Peyer's patch (tissue), 4 donors: ENCODE data around the gene ARHGAP26. TPM values are rescaled to one million over a fixed set of nuclear protein-coding genes. Genes with fewer than 3 reads are reported as not detected.
"Not testable (repeated sequence)": the region's sequence is repeated elsewhere in the genome, so short reads cannot be mapped to it uniquely, and the experiment has no call there.

Experiments
- DNase-seq, 3 donors: peaks; one replicate each; pipeline ENCODE4 v3.0.0-alpha.2; 2017 to 2019
- H3K27ac ChIP-seq, 4 donors: fragments of 200-600 bp; sonication (generic); one replicate each; pipeline ENCODE4 v1.5.1; 2016 to 2019
- H3K27me3 ChIP-seq, 2 donors: fragments of 200-600 bp; sonication (generic); one replicate each; pipeline ENCODE4 v1.5.1; 2019
- H3K36me3 ChIP-seq, 3 donors: fragments of 200-600 bp; sonication (generic); one replicate each; pipeline ENCODE4 v1.5.1; 2016 to 2019
- H3K4me1 ChIP-seq, 4 donors: fragments of 200-600 bp; sonication (generic); one replicate each; pipeline ENCODE4 v1.5.1; 2016 to 2019
- H3K4me3 ChIP-seq, 4 donors: fragments of 200-600 bp; sonication (generic); 1 replicate in 3 of 4; 2 replicates in 1 of 4; pipeline ENCODE4 v1.5.1; 2016 to 2019; ENCODE audit warnings: mild to moderate bottlenecking in 1 of 4
- H3K9me3 ChIP-seq, 4 donors: fragments of 200-600 bp; sonication (generic); one replicate each; pipeline ENCODE4 v1.5.1; 2016 to 2019; ENCODE audit warnings: mild to moderate bottlenecking in 1 of 4
- CTCF ChIP-seq, 6 experiments: fragments of 450-650 bp in 4 of 6; fragments of 200-600 bp in 2 of 6; sonication (generic) in 1 of 6; IDR thresholded peaks; one replicate each; pipeline ENCODE4 v1.5.1; 2017 to 2019; ENCODE audit warnings: antibody characterized with exemption in 6 of 6, mild to moderate bottlenecking in 3 of 6, moderate library complexity in 1 of 6
- POLR2A ChIP-seq, 2 donors: fragments of 450-650 bp; IDR thresholded peaks; one replicate each; pipeline ENCODE4 v1.5.1; 2017; ENCODE audit warnings: antibody characterized with exemption in 2 of 2, mild to moderate bottlenecking in 2 of 2, moderate library complexity in 2 of 2
- total RNA-seq, 4 donors: library from RNA; depleted of rRNA; stranded (reverse); fragments of >200 nt; gene quantifications; one replicate each; pipeline ENCODE4 v1.1.0, GENCODE V29; 2016

ARHGAP26 gene
- total RNA-seq, 4 donors from 2014 or later, result 60.1 to 180 (median 126) TPM

DNA sequence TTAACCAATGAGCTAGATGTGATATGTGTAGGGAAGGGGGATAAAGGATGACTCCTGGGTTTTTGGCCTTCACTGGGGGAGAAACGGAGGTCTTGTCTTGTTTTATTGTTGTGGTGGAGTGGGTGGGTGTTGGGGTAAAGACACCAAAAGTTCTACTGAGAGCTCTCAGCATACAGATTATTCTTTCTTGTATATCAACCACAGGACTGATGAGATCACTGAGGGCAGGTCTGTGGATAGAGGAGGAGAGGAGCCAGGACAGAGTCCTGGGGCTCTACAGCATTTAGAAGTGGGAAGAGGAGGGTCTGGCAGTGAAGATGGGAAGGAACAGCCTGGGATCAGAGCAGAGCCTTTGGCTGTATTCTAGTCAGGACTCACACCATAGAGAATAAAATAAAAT lies 310.8 kb downstream of the ARHGAP26 start:
- Histone ChIP-seq H3K27me3 (no peaks in the 10 kb centered on the region), H3K27ac (no peak overlapping the region), H3K4me3 (no peak overlapping the region), H3K36me3 (no peaks in the 10 kb centered on the region), H3K9me3 (no peaks in the 10 kb centered on the region), H3K4me1 (peaks cover 0 to 15% (median 0%) of the 10 kb centered on the region in 4 donors)
- TF ChIP-seq CTCF (IDR thresholded peaks at IDR 0.05), result no peak
- no peak for TF ChIP-seq POLR2A (IDR thresholded peaks at IDR 0.05)
- DNase-seq, result no peak

GRCh38 chr5:143083006-143083405 lies 312.8 kb downstream of the ARHGAP26 start:
- Histone ChIP-seq H3K27me3 (no peaks in the 10 kb centered on the region), H3K9me3 (no peaks in the 10 kb centered on the region), H3K4me1 (peaks cover 0 to 15% (median 0%) of the 10 kb centered on the region in 4 donors), H3K27ac (no peak overlapping the region), H3K4me3 (no peak overlapping the region), H3K36me3 (no peaks in the 10 kb centered on the region)
- no peak for DNase-seq
- TF ChIP-seq POLR2A (IDR thresholded peaks at IDR 0.05), result no peak
- no peak for TF ChIP-seq CTCF (IDR thresholded peaks at IDR 0.05)

GRCh38 chr5:143084407-143084806 lies 314.2 kb downstream of the ARHGAP26 start:
- Histone ChIP-seq H3K27me3 (no peaks in the 10 kb centered on the region), H3K27ac (peak overlapping the region in 1 of 4 donors; percentile 51), H3K9me3 (no peaks in the 10 kb centered on the region), H3K4me3 (no peak overlapping the region), H3K4me1 (peaks cover 0 to 15% (median 0%) of the 10 kb centered on the region in 4 donors), H3K36me3 (no peaks in the 10 kb centered on the region)
- TF ChIP-seq POLR2A (IDR thresholded peaks at IDR 0.05), result no peak
- TF ChIP-seq CTCF (IDR thresholded peaks at IDR 0.05), result no peak
- DNase-seq, result peak in 1 of 3 donors; percentile 53

GRCh38 chr5:143085319-143085917 lies 315.2 kb downstream of the ARHGAP26 start:
- Histone ChIP-seq H3K4me3 (no peak overlapping the region), H3K36me3 (no peaks in the 10 kb centered on the region), H3K27ac (no peak overlapping the region), H3K9me3 (no peaks in the 10 kb centered on the region), H3K4me1 (peaks cover 0 to 15% (median 0%) of the 10 kb centered on the region in 4 donors), H3K27me3 (no peaks in the 10 kb centered on the region)
- TF ChIP-seq CTCF (IDR thresholded peaks at IDR 0.05) (no peak), POLR2A (IDR thresholded peaks at IDR 0.05) (no peak)
- no peak for DNase-seq

- H3K36me3 ChIP-seq, result no peaks in the 10 kb centered on the region
- H3K27me3 ChIP-seq, result no peaks in the 10 kb centered on the region
- no peak overlapping the region for H3K27ac ChIP-seq
- peaks cover 0 to 15% (median 0%) of the 10 kb centered on the region in 4 donors for H3K4me1 ChIP-seq
- DNase-seq, result no peak
- H3K4me3 ChIP-seq, result no peak overlapping the region
- H3K9me3 ChIP-seq, result no peaks in the 10 kb centered on the region
- TF ChIP-seq POLR2A (IDR thresholded peaks at IDR 0.05), result no peak
These were observed 316.4 kb downstream of the ARHGAP26 start for GRCh38 chr5:143086546-143086907.

GRCh38 chr5:143086908-143087637 lies 316.9 kb downstream of the ARHGAP26 start:
- H3K36me3 ChIP-seq, result no peaks in the 10 kb centered on the region
- H3K27ac ChIP-seq, result no peak overlapping the region
- DNase-seq, result no peak
- peaks cover 0 to 15% (median 0%) of the 10 kb centered on the region in 4 donors for H3K4me1 ChIP-seq
- H3K4me3 ChIP-seq, result no peak overlapping the region
- TF ChIP-seq POLR2A (IDR thresholded peaks at IDR 0.05) (no peak), CTCF (IDR thresholded peaks at IDR 0.05) (no peak)
- H3K9me3 ChIP-seq, result no peaks in the 10 kb centered on the region
- H3K27me3 ChIP-seq, result no peaks in the 10 kb centered on the region

DNA sequence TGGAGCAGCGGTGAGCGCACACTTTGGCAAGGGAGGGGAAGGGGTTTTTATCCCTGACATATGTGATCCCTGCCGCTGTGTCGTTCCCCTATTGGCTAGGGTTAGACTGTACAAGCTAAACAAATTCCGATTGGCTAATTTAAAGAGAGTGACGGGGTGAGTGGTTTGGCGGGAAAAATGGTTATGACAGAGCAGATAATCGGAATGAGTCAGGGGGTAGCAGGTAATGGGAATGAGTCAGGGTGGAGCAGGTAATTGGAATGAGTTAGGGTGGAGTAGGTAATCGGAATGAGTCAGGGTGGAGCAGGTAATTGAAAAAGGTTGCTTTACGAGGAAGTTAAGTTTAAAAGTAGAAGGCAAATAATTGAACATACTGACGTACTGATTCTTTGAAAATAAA lies 318.5 kb downstream of the ARHGAP26 start:
- not testable (repeated sequence) for H3K27me3 ChIP-seq, H3K27ac ChIP-seq, H3K4me3 ChIP-seq, H3K9me3 ChIP-seq, DNase-seq, H3K36me3 ChIP-seq
- H3K4me1 ChIP-seq, result peaks cover 0 to 15% (median 0%) of the 10 kb centered on the region in 4 donors

- H3K36me3 ChIP-seq, H3K4me3 ChIP-seq, H3K4me1 ChIP-seq, DNase-seq, H3K27ac ChIP-seq, H3K27me3 ChIP-seq, H3K9me3 ChIP-seq: not testable (repeated sequence)
These were observed 319.9 kb downstream of the ARHGAP26 start for GRCh38 chr5:143090044-143090443.

DNA sequence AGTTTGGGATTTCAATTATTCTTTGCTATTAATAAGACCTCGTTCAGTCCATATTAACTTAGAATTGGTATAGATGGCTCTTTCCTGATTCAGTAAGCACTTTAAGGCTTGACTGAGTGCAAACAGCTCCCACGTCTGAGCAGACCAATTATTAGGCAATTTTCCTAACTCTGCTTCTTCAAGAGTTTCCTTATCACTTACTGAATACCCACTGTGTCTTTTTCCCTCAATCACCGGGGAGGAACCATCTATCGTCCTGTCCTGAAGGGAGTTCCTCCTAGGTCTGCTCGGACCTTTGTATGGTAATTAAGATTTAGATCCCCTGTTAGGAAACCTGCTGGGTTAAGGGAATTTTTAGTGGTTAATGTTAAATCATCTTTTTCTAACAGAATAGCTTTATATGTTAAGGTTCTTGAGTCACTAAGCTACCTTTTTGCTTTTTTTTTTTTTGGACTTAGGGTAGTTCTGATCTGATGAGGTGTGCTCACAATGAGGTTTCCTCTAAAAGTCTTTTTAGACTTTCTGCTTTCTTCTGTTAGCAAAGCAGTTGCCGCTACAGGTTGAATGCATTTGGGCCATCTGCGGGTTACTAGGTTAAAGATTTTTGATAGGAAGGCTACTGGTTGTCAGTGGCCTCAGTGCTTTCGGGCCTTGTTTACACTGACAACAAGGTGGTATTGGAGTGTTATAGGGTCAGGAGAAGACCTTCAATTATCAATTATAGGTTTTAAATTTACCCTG lies 322.7 kb downstream of the ARHGAP26 start:
- not testable (repeated sequence) for H3K36me3 ChIP-seq, H3K27ac ChIP-seq, H3K4me1 ChIP-seq, H3K4me3 ChIP-seq, H3K9me3 ChIP-seq, H3K27me3 ChIP-seq, DNase-seq
